ENCODE results near the gene PSEN1. TPM values are rescaled to one million over a fixed set of nuclear protein-coding genes. Genes with fewer than 3 reads are reported as not detected.

Gene PSEN1
- total RNA-seq, 3 donors from 2014 or later: 93.8 to 147 (median 100.0) TPM

DNA sequence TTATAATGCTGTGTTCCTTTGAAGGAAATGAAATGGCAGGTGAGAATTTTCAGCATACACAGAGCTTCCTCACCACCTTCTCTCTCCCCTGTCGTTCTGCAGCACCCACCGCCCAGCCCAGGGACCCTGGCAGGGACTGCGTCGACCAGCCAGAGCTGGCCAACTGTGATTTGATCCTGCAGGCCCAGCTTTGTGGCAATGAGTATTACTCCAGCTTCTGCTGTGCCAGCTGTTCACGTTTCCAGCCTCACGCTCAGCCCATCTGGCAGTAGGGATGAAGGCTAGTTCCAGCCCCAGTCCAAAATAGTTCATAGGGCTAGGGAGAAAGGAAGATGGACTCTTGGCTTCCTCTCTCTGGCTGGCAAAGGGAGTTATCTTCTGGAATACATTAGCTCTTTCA lies 136.1 kb downstream of the PSEN1 start:
- intact Hi-C loops (cut with DNase I, micrococcal nuclease): no loop called here
- peaks cover 5% of the 10 kb centered on the region for H3K36me3 ChIP-seq (ENCODE audit: low read depth)
- peak in 1 of 3 donors; percentile 12 for DNase-seq

More for the DNA sequence above, 136.1 kb downstream of the PSEN1 start:
- Histone ChIP-seq H3K4me3 (no peak overlapping the region), H3K4me1 (ENCODE audit: low read depth) (peaks cover 3% of the 10 kb centered on the region), H3K9me3 (no peaks in the 10 kb centered on the region)
- no peak for TF ChIP-seq CTCF (IDR thresholded peaks at IDR 0.05)
- ATAC-seq: no peak

Other genes with a start within 250 kb of the PSEN1 start
- gene DPF3, start 242.4 kb upstream of the PSEN1 start, total RNA-seq: 10 to 100 TPM in 2 of 3 donors, 1 to 10 TPM in 1; 9.3 to 21.9 (median 10.9) TPM
- 10 to 100 TPM; 13.9 to 27.0 (median 15.7) TPM for gene DCAF4, start 210.0 kb upstream of the PSEN1 start, total RNA-seq
- gene ZFYVE1, start 109.4 kb upstream of the PSEN1 start, total RNA-seq: 10 to 100 TPM; 15.5 to 26.0 (median 19.9) TPM
- gene RBM25, start 78.0 kb upstream of the PSEN1 start, total RNA-seq: 10 to 100 TPM; 66.0 to 68.7 (median 66.2) TPM
- gene PAPLN, start 101.0 kb downstream of the PSEN1 start, total RNA-seq: 10 to 100 TPM in 1 of 3 donors, 1 to 10 TPM in 2; 4.9 to 22.5 (median 5.6) TPM

Measured in mucosa of descending colon (tissue), 3 donors.